HEK293 (cell line): Measurements from ENCODE around the gene PES1.
A peak's percentile ranks its signal among the peaks of the same experiment; 100 is the strongest.

ENCODE experiments used
- KLF1 ChIP-seq: fragments of 450-650 bp; formaldehyde crosslinking; IDR thresholded peaks from 2 replicates; pipeline ENCODE4 v1.5.1; 2016; ENCODE audit warnings: missing biosample characterization, missing genetic modification characterization
- KLF7 ChIP-seq: fragments of 450-650 bp; formaldehyde crosslinking; IDR thresholded peaks from 2 replicates; pipeline ENCODE4 v1.5.1; 2016; ENCODE audit warnings: missing biosample characterization, missing genetic modification characterization, borderline replicate concordance
- PRDM1 ChIP-seq: fragments of 450-650 bp; formaldehyde crosslinking; IDR thresholded peaks from 2 replicates; pipeline ENCODE4; 2016; ENCODE audit warnings: missing biosample characterization, missing genetic modification characterization
- SP2 ChIP-seq: fragments of 450-650 bp; formaldehyde crosslinking; IDR thresholded peaks from 2 replicates; pipeline ENCODE4 v1.5.1; 2016; ENCODE audit warnings: missing biosample characterization, missing genetic modification characterization
- TRIM28 ChIP-seq: IDR thresholded peaks from 2 replicates; pipeline ENCODE4 v1.6.1; 2011; ENCODE audit warnings: low read length, control low read depth, borderline replicate concordance
- WT1 ChIP-seq: fragments of 450-650 bp; formaldehyde crosslinking; IDR thresholded peaks from 2 replicates; pipeline ENCODE4 v1.5.1; 2016; ENCODE audit warnings: missing biosample characterization, missing genetic modification characterization
- ZBTB11 ChIP-seq: fragments of 450-650 bp; formaldehyde crosslinking; conservative IDR thresholded peaks from 2 replicates; pipeline ENCODE4 v1.5.1; 2016; ENCODE audit warnings: low read depth, missing biosample characterization, missing genetic modification characterization
- ZBTB21 ChIP-seq: fragments of 450-650 bp; formaldehyde crosslinking; IDR thresholded peaks from 2 replicates; pipeline ENCODE4 v1.5.1; 2017; ENCODE audit warnings: missing biosample characterization, missing genetic modification characterization
- ZBTB48 ChIP-seq: fragments of 450-650 bp; formaldehyde crosslinking; IDR thresholded peaks from 2 replicates; pipeline ENCODE4 v1.5.1; 2016; ENCODE audit warnings: missing biosample characterization, missing genetic modification characterization
- ZFP41 ChIP-seq: fragments of 450-650 bp; formaldehyde crosslinking; IDR thresholded peaks from 2 replicates; pipeline ENCODE4 v1.5.1; 2016; ENCODE audit warnings: missing biosample characterization, missing genetic modification characterization, borderline replicate concordance
- ZNF132 ChIP-seq: fragments of 450-650 bp; formaldehyde crosslinking; IDR thresholded peaks from 2 replicates; pipeline ENCODE4 v1.5.1; 2017; ENCODE audit warnings: missing biosample characterization, missing genetic modification characterization, borderline replicate concordance
- ZNF239 ChIP-seq: fragments of 450-650 bp; formaldehyde crosslinking; IDR thresholded peaks from 2 replicates; pipeline ENCODE4 v1.5.1; 2016; ENCODE audit warnings: missing biosample characterization, missing genetic modification characterization
- ZNF24 ChIP-seq: fragments of 450-650 bp; formaldehyde crosslinking; IDR thresholded peaks from 2 replicates; pipeline ENCODE4 v1.5.1; 2016; ENCODE audit warnings: missing biosample characterization, missing genetic modification characterization
- ZNF248 ChIP-seq: fragments of 450-650 bp; formaldehyde crosslinking; IDR thresholded peaks from 2 replicates; pipeline ENCODE4 v1.5.1; 2017; ENCODE audit warnings: missing biosample characterization, missing genetic modification characterization
- ZNF274 ChIP-seq, 2 experiments: fragments of 200-500 bp in 1 of 2; fragments of 450-650 bp in 1 of 2; sonication (Bioruptor generic) in 1 of 2; formaldehyde crosslinking in 1 of 2; IDR thresholded peaks; 2 replicates each; pipeline versions ENCODE4 v1.5.1 to v1.6.1; 2014 to 2016; ENCODE audit warnings: borderline replicate concordance in 1 of 2, inconsistent platforms in 1 of 2, low read length in 1 of 2, missing biosample characterization in 1 of 2, missing genetic modification characterization in 1 of 2
- ZNF354C ChIP-seq: fragments of 450-650 bp; formaldehyde crosslinking; IDR thresholded peaks from 2 replicates; pipeline ENCODE4 v1.5.1; 2016; ENCODE audit warnings: missing biosample characterization, missing genetic modification characterization, low read depth, borderline replicate concordance
- ZNF416 ChIP-seq: fragments of 450-650 bp; formaldehyde crosslinking; IDR thresholded peaks from 2 replicates; pipeline ENCODE4 v1.5.1; 2016; ENCODE audit warnings: missing biosample characterization, missing genetic modification characterization
- ZNF501 ChIP-seq: fragments of 450-650 bp; formaldehyde crosslinking; IDR thresholded peaks from 2 replicates; pipeline ENCODE4 v1.5.1; 2016; ENCODE audit warnings: missing biosample characterization, missing genetic modification characterization
- ZNF548 ChIP-seq: fragments of 450-650 bp; formaldehyde crosslinking; IDR thresholded peaks from 2 replicates; pipeline ENCODE4 v1.5.1; 2016; ENCODE audit warnings: missing biosample characterization, missing genetic modification characterization
- ZNF561 ChIP-seq: fragments of 450-650 bp; IDR thresholded peaks from 2 replicates; pipeline ENCODE4 v1.5.1; 2018; ENCODE audit warnings: missing biosample characterization, missing genetic modification characterization, borderline replicate concordance
- ZNF571 ChIP-seq: fragments of 450-650 bp; formaldehyde crosslinking; IDR thresholded peaks from 2 replicates; pipeline ENCODE4 v1.5.0; 2017; ENCODE audit warnings: missing biosample characterization, missing genetic modification characterization
- ZNF596 ChIP-seq: fragments of 450-650 bp; IDR thresholded peaks from 2 replicates; pipeline ENCODE4 v1.5.0; 2018; ENCODE audit warnings: missing biosample characterization, mild to moderate bottlenecking, missing genetic modification characterization, moderate library complexity
- ZNF692 ChIP-seq: fragments of 450-650 bp; formaldehyde crosslinking; IDR thresholded peaks from 2 replicates; pipeline ENCODE4 v1.5.1; 2016; ENCODE audit warnings: missing biosample characterization, missing genetic modification characterization
- ZNF704 ChIP-seq: fragments of 450-650 bp; formaldehyde crosslinking; IDR thresholded peaks from 2 replicates; pipeline ENCODE4 v1.5.1; 2016; ENCODE audit warnings: missing biosample characterization, missing genetic modification characterization
- ZNF785 ChIP-seq: fragments of 450-650 bp; formaldehyde crosslinking; IDR thresholded peaks from 2 replicates; pipeline ENCODE4 v1.5.1; 2016; ENCODE audit warnings: missing biosample characterization, missing genetic modification characterization
- ZNF791 ChIP-seq: fragments of 450-650 bp; formaldehyde crosslinking; IDR thresholded peaks from 2 replicates; pipeline ENCODE4 v1.5.1; 2016; ENCODE audit warnings: missing biosample characterization, missing genetic modification characterization
- ZNF792 ChIP-seq: fragments of 450-650 bp; formaldehyde crosslinking; IDR thresholded peaks from 2 replicates; pipeline ENCODE4 v1.5.1; 2016; ENCODE audit warnings: missing biosample characterization, missing genetic modification characterization
- ZNF837 ChIP-seq: fragments of 450-650 bp; formaldehyde crosslinking; IDR thresholded peaks from 2 replicates; pipeline ENCODE4 v1.5.1; 2016; ENCODE audit warnings: missing biosample characterization, missing genetic modification characterization
- TF ChIP-seq, protein P1 (sequence below): fragments of 450-650 bp; formaldehyde crosslinking; IDR thresholded peaks from 2 replicates; pipeline ENCODE4 v1.5.1; 2016; ENCODE audit warnings: missing biosample characterization, missing genetic modification characterization, borderline replicate concordance

Gene PES1

DNA sequence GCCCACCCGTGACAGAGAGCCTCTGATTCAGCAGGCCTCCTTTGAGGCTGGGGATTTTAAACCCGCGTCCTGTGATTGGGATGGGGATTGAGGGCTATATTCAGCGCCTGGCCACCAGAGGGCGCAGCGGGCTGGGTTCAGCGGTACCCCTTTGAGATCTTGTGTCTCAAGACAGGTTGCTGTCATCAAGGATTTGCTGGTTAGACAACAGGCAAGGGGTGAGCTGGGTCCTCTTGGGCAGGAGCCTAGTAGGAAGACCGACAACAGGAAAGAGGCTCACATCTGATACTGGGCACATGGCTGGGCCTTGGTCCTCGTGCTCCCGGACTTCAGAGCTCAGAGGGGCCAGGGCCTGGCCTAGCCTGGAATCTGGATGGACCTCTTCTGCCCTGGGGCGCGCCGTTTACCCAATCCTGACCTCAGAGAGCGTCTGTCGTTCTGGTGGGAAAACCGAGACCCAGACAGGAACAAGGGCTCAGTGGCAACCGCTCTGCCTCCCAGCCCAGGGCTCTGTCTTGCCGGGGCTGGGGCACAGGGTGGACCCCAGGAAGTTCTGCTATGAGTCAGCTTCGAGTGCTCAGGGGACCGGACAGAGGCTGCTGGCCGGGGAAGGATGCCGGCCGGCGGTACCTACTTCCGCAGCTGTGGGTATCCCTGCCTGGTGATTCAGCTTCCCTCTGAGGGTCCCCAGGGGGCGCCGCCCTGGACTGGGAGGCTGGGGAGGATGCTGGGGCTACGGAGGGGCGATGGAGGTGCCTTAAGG lies 42.9 kb upstream of the PES1 start (continued):
- TF ChIP-seq ZNF704 (tag by site-specific recombination) (no peak), ZNF501 (tag by site-specific recombination) (no peak), ZBTB48 (tag by site-specific recombination) (peak; percentile 77), ZNF248 (tag by site-specific recombination) (no peak), ZNF561 (tag by site-specific recombination) (no peak), ZNF548 (no peak), ZNF596 (no peak), ZBTB11 (tag by site-specific recombination) (no peak), ZNF132 (tag by site-specific recombination) (no peak), ZBTB21 (tag by site-specific recombination) (no peak), WT1 (tag by site-specific recombination) (no peak), ZNF791 (tag by site-specific recombination) (no peak), SP2 (tag by site-specific recombination) (peak; percentile 13; the same call in 1 of the 2 replicates), ZNF416 (no peak), ZNF792 (tag by site-specific recombination) (no peak), ZNF692 (tag by site-specific recombination) (no peak), KLF7 (tag by site-specific recombination) (no peak), KLF1 (tag by site-specific recombination) (no peak), ZNF837 (tag by site-specific recombination) (no peak), ZNF785 (no peak), PRDM1 (tag by site-specific recombination) (no peak), TRIM28 (0 out of 2 replicates have a peak, but pooled peaks have one; percentile 18), ZNF571 (no peak), ZFP41 (no peak), ZNF24 (no peak), ZNF239 (tag by site-specific recombination) (no peak), ZNF354C (tag by site-specific recombination) (no peak), ZNF274 (IDR thresholded peaks at IDR 0.05; ENCODE audit: low read length) (no peak), ZNF274 (tag by site-specific recombination; IDR thresholded peaks at IDR 0.05; ENCODE audit: borderline replicate concordance) (no peak)
- TF ChIP-seq, protein P1, sequence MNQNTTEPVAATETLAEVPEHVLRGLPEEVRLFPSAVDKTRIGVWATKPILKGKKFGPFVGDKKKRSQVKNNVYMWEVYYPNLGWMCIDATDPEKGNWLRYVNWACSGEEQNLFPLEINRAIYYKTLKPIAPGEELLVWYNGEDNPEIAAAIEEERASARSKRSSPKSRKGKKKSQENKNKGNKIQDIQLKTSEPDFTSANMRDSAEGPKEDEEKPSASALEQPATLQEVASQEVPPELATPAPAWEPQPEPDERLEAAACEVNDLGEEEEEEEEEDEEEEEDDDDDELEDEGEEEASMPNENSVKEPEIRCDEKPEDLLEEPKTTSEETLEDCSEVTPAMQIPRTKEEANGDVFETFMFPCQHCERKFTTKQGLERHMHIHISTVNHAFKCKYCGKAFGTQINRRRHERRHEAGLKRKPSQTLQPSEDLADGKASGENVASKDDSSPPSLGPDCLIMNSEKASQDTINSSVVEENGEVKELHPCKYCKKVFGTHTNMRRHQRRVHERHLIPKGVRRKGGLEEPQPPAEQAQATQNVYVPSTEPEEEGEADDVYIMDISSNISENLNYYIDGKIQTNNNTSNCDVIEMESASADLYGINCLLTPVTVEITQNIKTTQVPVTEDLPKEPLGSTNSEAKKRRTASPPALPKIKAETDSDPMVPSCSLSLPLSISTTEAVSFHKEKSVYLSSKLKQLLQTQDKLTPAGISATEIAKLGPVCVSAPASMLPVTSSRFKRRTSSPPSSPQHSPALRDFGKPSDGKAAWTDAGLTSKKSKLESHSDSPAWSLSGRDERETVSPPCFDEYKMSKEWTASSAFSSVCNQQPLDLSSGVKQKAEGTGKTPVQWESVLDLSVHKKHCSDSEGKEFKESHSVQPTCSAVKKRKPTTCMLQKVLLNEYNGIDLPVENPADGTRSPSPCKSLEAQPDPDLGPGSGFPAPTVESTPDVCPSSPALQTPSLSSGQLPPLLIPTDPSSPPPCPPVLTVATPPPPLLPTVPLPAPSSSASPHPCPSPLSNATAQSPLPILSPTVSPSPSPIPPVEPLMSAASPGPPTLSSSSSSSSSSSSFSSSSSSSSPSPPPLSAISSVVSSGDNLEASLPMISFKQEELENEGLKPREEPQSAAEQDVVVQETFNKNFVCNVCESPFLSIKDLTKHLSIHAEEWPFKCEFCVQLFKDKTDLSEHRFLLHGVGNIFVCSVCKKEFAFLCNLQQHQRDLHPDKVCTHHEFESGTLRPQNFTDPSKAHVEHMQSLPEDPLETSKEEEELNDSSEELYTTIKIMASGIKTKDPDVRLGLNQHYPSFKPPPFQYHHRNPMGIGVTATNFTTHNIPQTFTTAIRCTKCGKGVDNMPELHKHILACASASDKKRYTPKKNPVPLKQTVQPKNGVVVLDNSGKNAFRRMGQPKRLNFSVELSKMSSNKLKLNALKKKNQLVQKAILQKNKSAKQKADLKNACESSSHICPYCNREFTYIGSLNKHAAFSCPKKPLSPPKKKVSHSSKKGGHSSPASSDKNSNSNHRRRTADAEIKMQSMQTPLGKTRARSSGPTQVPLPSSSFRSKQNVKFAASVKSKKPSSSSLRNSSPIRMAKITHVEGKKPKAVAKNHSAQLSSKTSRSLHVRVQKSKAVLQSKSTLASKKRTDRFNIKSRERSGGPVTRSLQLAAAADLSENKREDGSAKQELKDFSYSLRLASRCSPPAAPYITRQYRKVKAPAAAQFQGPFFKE (tag by site-specific recombination) = no peak
